Muscle layer of duodenum (tissue), 2 donors: ENCODE data around the gene PALLD.

ENCODE experiments used
- H3K27ac ChIP-seq: one replicate; pipeline ENCODE4 v1.7.0; 2013; ENCODE audit warnings: mild to moderate bottlenecking, low read length
- H3K27me3 ChIP-seq: one replicate; pipeline ENCODE4 v1.7.0; 2013; ENCODE audit warnings: low read depth, mild to moderate bottlenecking, control low read depth, low read length
- H3K36me3 ChIP-seq, 2 donors: one replicate each; pipeline ENCODE4 v1.7.0; 2013; ENCODE audit warnings: low read length in 2 of 2, control low read depth in 1 of 2, mild to moderate bottlenecking in 1 of 2; ENCODE audit not compliant: insufficient read depth in 2 of 2, control insufficient read depth in 1 of 2
- H3K4me1 ChIP-seq, 2 donors: one replicate each; pipeline ENCODE4 v1.7.0; 2013; ENCODE audit warnings: low read length in 2 of 2, mild to moderate bottlenecking in 2 of 2, control low read depth in 1 of 2, moderate library complexity in 1 of 2; ENCODE audit not compliant: insufficient read depth in 2 of 2, control insufficient read depth in 1 of 2
- H3K4me3 ChIP-seq, 2 donors: one replicate each; pipeline ENCODE4 v1.7.0; 2013; ENCODE audit warnings: low read length in 2 of 2, low read depth in 1 of 2, mild to moderate bottlenecking in 1 of 2
- H3K9me3 ChIP-seq, 2 donors: one replicate each; pipeline ENCODE4 v1.7.0; 2013; ENCODE audit warnings: low read length in 2 of 2, control low read depth in 1 of 2, mild to moderate bottlenecking in 1 of 2; ENCODE audit not compliant: control insufficient read depth in 1 of 2
- donor health status: healthy.

The PALLD gene

DNA sequence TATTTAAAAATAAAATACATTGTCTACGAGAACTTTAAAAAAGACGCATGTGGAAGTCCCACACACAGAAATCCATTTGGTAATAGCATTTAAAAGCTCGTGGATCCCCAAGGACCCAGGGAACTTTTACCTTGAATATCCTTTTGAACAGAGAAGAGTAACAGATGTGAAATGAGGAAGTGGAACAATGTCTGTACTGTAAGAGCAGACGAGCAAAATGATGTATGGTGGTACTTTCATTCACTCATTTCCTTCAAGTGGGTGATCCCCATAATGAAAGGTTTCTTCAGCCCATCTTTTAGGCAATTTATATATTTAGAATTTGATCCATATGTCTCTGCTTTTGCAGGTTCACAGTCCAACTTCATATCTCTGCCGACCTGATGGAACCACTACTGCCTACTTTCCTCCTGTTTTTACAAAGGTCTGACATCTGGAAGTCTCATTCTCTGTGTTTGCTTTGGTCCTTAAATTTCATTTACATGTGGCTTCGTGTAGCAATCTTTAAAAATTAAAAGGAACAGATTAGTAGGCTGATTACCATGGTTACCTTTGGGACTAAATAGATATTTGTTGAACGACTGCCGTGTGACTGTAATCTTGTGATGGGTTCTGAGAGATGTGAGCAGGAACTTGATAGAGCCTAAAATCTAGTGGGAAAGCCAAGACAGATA lies 188.4 kb downstream of the PALLD start:
- Histone ChIP-seq H3K36me3 (no peaks in the 10 kb centered on the region), H3K9me3 (no peaks in the 10 kb centered on the region), H3K27ac (no peak overlapping the region), H3K4me3 (no peak overlapping the region), H3K27me3 (no peaks in the 10 kb centered on the region), H3K4me1 (no peaks in the 10 kb centered on the region)

DNA sequence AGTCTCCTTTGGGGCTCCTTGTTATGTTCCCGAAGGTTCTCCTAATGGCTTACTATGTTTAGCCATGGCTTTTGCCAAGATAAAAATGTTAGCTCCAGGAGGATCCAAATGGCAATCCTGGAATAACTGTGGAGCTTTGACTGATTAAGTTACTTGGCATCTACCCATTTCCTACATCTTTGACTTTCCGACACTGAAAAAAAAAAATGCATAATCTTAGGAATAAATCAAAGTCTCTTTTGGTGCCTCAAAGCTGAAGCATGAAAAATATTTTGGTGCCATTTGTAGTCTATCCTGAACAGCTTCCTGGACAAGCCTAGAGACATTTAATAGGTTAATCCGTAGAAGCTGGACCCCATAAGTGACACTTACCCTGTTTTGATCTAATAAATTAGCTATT lies 191.7 kb downstream of the PALLD start:
- Histone ChIP-seq H3K4me1 (no peaks in the 10 kb centered on the region), H3K27me3 (no peaks in the 10 kb centered on the region), H3K27ac (no peak overlapping the region), H3K9me3 (no peaks in the 10 kb centered on the region), H3K36me3 (no peaks in the 10 kb centered on the region), H3K4me3 (no peak overlapping the region)

DNA sequence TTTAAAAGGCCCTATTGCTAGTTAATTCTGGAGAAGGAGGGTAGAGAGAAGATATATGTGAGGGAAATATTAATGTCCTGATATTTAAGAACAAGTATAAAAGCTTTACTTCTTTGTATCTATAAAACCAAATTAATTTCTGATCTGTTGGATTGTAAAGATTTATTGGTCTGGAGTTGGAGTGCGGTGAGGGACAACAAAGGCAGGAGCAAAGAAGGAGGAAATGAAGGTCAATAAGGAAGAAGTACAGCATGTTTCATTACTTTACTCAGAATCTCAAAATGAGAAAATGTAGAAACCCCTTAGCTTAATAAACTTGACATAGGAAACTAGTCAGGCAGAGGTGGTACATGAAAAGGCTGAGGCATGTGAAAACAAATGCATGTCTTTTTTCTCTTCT lies 192.9 kb downstream of the PALLD start:
- Histone ChIP-seq H3K4me1 (no peaks in the 10 kb centered on the region), H3K9me3 (no peaks in the 10 kb centered on the region), H3K4me3 (no peak overlapping the region), H3K36me3 (no peaks in the 10 kb centered on the region), H3K27me3 (no peaks in the 10 kb centered on the region), H3K27ac (no peak overlapping the region)

DNA sequence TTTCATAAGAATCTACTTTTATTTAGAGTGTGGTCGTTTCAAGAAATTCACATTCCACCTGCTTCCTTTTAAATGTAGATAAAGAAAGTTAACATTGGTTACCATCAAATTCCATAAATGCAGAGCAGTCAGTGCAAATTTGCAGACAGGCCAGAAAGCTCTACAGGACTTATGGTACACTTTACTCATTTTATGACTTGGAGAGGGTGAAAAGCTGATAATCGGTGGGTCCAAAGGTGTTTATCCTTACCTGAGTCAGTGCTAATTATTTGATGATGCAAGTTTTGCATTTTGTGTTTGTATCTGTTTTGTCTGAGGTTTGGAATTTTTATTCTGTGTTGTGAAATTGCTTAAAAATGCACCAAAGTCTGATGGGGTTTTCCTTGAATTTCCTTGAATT lies 193.3 kb downstream of the PALLD start:
- H3K4me3 ChIP-seq: no peak overlapping the region
- no peaks in the 10 kb centered on the region for H3K4me1 ChIP-seq
- H3K27me3 ChIP-seq: no peaks in the 10 kb centered on the region
- no peak overlapping the region for H3K27ac ChIP-seq
- H3K36me3 ChIP-seq: no peaks in the 10 kb centered on the region
- no peaks in the 10 kb centered on the region for H3K9me3 ChIP-seq

DNA sequence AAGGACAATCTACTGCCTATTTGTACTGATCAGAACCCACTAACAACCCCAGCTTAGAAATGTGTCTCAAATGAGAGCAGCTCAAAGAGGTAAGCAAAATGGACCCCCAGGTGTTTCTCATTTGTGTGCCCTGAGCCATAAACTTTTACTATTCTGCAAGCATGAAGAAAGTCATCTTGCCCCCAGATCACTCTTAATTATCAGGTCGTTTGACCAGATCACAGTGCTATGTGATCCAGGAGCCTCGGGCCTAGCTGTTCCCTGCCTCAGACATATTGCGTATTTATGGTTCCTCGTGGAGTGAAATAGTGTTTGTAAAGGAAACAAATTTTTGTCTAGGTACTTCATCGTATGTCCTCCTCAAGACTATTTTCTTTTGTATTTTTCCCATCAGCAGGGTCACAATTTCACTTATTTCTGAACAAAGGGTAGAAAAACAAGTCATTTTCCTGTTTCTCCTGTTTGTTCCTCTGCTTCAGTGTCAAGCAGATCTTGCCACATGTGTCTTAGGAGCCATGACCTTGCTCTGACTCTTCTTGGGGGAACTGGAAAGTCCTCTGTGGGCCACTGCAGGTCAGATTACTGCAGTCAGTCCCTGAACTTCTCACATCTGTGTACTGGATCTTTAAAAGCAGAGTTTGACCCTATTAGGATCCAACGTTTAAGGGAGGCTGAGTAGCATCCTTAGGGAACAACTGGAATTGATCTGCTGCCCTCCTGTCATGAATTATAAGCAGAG lies 194.9 kb downstream of the PALLD start:
- Histone ChIP-seq H3K27ac (no peak overlapping the region), H3K36me3 (no peaks in the 10 kb centered on the region), H3K27me3 (no peaks in the 10 kb centered on the region), H3K9me3 (no peaks in the 10 kb centered on the region), H3K4me3 (no peak overlapping the region), H3K4me1 (no peaks in the 10 kb centered on the region)

DNA sequence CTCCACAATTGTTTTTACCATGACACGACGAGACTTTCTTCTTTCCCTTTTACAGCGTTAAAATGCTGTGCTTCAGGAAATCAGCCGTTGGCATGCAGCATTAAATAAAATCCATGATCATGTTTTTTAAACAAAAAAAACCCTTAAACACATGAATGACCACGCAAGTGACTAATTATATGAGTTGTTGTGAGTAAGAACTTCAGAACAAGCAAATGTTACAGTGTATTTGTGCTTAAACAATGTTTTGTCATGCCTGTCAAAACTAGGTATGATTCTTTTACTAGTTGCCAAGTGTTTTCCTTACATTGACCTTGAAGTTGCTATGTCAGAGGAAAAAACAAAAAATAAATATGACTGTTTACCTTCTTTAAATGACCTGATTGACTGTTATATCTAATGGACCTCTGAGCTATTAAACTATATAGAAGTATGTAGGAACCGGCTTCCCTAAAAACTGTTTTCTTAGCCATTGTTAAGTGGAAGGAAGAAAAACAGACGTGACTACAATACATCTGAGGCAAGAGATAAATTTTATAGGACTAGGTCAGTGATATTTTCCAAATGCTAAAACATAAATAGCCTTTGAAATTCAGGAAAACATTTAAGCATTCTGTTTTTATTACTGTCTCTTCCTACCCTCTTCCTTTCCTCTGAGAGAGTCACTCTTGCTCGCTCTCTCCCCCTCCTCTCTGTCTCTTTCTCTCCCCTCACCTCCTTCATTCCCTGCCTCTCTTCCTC lies 197.1 kb downstream of the PALLD start:
- Histone ChIP-seq H3K4me1 (no peaks in the 10 kb centered on the region), H3K9me3 (no peaks in the 10 kb centered on the region), H3K27me3 (no peaks in the 10 kb centered on the region), H3K27ac (no peak overlapping the region), H3K36me3 (no peaks in the 10 kb centered on the region), H3K4me3 (no peak overlapping the region)

DNA sequence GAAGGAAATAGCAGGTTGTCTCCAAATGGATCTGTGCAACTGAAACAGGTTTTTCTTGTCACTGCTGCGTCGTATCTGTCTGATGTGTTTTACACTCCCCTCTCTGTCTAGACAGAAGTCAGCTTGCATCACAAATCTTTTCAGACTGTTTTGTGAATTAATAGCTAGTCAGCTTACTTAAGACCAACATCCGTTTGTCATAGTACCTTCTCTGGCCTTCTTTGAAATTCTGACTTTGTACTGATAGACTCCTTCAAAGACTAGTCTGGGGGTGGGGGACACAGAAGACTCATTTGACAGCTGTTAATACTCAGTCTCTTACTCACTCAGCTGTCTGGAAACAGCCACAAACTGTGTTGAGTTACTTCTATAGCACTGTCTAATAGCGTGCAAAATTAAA lies 197.8 kb downstream of the PALLD start:
- no peak overlapping the region for H3K4me3 ChIP-seq
- H3K27me3 ChIP-seq: no peaks in the 10 kb centered on the region
- no peaks in the 10 kb centered on the region for H3K36me3 ChIP-seq
- H3K9me3 ChIP-seq: no peaks in the 10 kb centered on the region
- H3K4me1 ChIP-seq: no peaks in the 10 kb centered on the region
- H3K27ac ChIP-seq: no peak overlapping the region

DNA sequence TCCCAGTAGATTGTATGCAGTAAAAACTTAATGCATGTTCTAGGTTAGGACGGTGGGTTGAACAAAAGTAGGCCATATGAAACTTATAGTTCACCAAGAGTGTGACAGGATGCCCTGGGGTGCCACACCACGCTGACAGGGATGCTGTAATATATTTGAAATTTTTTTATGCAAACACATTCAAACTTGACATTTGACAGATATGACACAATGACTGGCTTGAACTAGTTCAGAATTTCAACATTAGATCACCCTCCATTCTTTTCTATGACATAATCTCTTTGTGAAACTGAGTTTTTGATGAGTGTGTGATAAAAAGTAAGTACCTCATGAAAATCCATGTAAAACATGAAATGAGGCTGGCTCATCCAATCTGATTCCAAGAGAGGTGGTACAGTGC lies 198.4 kb downstream of the PALLD start:
- H3K9me3 ChIP-seq: no peaks in the 10 kb centered on the region
- no peak overlapping the region for H3K4me3 ChIP-seq
- no peaks in the 10 kb centered on the region for H3K4me1 ChIP-seq
- H3K36me3 ChIP-seq: no peaks in the 10 kb centered on the region
- H3K27me3 ChIP-seq: no peaks in the 10 kb centered on the region
- H3K27ac ChIP-seq: no peak overlapping the region

DNA sequence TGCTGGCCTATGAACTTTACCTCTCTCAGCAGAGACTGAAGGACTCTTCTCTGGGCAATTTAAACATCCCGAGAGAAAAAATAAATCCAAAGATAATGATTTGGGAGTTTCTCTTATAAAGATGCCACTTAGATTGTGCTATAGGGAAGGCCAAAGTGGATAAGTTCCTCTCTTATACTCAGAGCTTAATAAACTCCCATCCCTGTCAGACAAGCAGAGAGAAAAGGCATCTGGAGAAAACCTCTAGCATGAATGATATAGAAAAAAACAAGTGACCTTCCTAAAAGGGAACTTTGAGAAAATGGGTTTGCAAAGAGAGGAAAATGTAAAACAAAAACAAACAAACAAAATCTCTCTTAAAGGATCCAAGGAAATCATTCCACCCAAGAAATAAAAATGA lies 199.4 kb downstream of the PALLD start:
- Histone ChIP-seq H3K27me3 (no peaks in the 10 kb centered on the region), H3K4me1 (no peaks in the 10 kb centered on the region), H3K9me3 (no peaks in the 10 kb centered on the region), H3K4me3 (no peak overlapping the region), H3K36me3 (no peaks in the 10 kb centered on the region), H3K27ac (no peak overlapping the region)

DNA sequence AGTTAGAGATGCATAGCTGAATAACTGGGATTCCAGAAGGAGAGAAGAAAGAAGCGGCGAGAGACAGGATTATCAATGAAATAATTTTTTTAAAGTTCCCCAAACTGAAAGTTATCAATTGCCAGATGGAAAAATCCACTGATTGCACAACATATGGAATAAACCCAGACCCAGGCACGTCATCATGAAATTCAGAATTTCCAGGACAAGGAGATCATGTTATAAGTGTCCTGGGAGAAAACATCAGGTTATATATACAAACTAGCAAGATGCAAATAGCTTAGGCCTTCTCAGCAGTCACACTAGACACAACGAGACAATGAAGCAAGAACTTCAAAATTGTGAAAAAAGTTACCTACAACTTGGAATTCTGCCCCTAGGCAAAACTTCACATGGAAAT lies 200.0 kb downstream of the PALLD start:
- Histone ChIP-seq H3K36me3 (no peaks in the 10 kb centered on the region), H3K4me3 (no peak overlapping the region), H3K9me3 (no peaks in the 10 kb centered on the region), H3K27me3 (no peaks in the 10 kb centered on the region), H3K4me1 (no peaks in the 10 kb centered on the region), H3K27ac (no peak overlapping the region)

DNA sequence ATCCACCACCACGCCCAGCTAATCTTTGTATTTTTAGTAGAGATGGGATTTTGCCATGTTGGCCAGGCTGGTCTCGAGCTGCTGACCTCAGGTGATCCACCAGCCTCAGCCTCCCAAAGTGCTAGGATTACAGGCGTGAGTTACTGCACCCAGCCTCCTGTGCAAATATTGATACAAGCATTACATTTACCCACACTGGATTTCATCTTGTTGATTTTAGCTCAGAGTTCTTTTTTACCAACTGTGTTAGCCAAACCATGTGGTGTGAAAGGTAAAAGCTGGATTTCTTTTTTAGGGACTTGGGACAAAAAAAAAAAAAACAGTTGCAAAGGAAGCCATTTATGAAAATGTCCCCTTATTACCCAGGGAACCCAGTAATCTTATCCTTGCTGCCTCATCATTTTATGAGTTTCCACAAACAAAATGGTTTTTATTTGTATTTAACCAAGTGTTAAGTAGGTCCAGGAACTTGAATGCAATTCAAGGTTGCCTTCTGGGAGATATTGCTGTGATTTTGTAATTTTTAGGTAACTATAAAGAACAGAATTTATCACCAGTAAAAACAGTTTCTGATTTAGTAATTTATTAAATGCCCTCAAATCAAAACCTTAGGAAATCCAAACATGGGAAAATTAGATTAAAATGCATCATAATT lies 202.5 kb downstream of the PALLD start:
- H3K4me1 ChIP-seq: no peaks in the 10 kb centered on the region
- no peak overlapping the region for H3K27ac ChIP-seq
- no peak overlapping the region for H3K4me3 ChIP-seq
- no peaks in the 10 kb centered on the region for H3K36me3 ChIP-seq
- no peaks in the 10 kb centered on the region for H3K27me3 ChIP-seq
- H3K9me3 ChIP-seq: no peaks in the 10 kb centered on the region
